Peyer's patch (tissue), 4 donors: Measurements from ENCODE around the gene TUBB1.

ENCODE experiments used
- CTCF ChIP-seq, 6 experiments: fragments of 450-650 bp in 4 of 6; fragments of 200-600 bp in 2 of 6; sonication (generic) in 1 of 6; IDR thresholded peaks; one replicate each; pipeline ENCODE4 v1.5.1; 2017 to 2019; ENCODE audit warnings: antibody characterized with exemption in 6 of 6, mild to moderate bottlenecking in 3 of 6, moderate library complexity in 1 of 6
- POLR2A ChIP-seq, 2 donors: fragments of 450-650 bp; IDR thresholded peaks; one replicate each; pipeline ENCODE4 v1.5.1; 2017; ENCODE audit warnings: antibody characterized with exemption in 2 of 2, mild to moderate bottlenecking in 2 of 2, moderate library complexity in 2 of 2

DNA sequence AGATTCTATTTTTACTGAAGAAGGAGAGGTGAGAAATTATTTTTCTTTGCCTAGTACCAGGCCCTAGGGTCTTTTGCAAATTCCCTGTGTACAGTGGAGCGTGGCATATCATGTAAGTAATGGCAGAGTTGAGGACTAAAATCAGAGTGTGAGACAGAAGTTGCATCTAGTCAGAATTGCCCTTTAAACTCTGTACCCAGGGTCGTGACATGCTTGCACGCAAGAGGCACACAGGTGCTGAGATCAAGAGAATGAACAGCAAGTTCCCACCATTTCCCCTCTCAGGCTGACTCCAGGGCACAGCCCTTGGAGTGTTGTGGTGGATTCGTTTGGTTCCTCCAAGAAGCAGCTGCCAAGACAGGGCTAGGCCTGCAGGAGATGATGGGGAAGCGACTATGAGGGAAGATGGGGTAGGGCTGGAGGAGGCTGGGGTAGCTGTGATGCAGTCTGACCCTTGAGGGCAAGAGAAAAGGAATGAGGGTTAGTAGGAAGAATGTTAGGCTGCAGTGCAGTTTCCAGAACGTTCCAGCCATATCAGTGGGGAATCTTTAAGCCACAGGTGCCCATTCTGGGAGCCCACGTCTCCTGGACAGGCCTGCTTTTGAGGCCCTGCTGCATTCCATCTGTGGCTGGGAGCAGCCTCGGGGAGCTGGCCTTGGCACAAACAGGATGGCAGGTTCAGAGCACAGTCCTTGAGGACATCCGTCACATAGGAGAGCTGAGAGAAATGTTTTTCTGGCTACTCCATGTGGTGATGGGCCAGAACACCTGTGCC, 31.3 kb upstream of the TUBB1 start:
- TF ChIP-seq CTCF (IDR thresholded peaks at IDR 0.05) (no peak), POLR2A (IDR thresholded peaks at IDR 0.05) (no peak)
